Measurements from ENCODE around the gene ZBTB12. TPM values are rescaled to one million over a fixed set of nuclear protein-coding genes. Genes with fewer than 3 reads are reported as not detected.

Gene ZBTB12
- total and polyA plus RNA-seq, 9 of the 15 experiments (the other 6 are each of a cell fraction or from before 2014, with no cell fraction given), result 0.03 to 12.4 (median 5.8) TPM; not detected in 1

DNA sequence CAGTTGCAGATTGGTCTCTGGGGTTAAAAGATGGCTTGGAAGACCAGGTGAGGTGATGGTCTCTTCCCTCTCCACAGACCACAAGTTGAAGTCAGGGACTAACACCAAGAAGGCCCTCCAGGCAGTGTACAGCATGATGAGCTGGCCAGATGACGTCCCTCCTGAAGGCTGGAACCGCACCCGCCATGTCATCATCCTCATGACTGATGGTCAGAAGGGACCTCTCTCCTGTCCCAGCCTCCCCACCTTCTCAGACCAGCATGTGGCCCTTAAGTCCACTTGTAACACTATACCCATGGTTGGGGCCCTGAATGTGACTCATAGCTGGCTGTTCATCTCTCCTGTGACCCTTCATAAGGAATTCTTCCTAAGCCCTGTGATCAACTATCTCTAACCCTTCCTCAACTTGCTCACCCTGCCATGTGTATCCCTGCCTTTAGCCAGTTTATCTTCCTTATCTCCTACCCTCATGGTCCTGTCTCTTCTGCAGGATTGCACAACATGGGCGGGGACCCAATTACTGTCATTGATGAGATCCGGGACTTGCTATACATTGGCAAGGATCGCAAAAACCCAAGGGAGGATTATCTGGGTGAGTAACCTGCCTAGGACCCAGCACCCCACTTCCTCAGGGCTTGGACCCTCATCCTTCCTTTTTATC lies 47.0 kb upstream of the ZBTB12 start (continued):
- TF ChIP-seq CEBPG (CRISPR knock-in tag; IDR thresholded peaks at IDR 0.05), result peak; percentile 94
- TF ChIP-seq CEBPG (tag; conservative IDR thresholded peaks at IDR 0.05 in 1 of 2, IDR thresholded peaks at IDR 0.05 in 1 of 2), result peak; percentile 94 to 98
- TF ChIP-seq ZNF589 (CRISPR knock-in tag; IDR thresholded peaks at IDR 0.05; ENCODE audit: low read depth), result peak; percentile 81; the same call in 1 of the 2 replicates
- TF ChIP-seq E2F3 (CRISPR knock-in tag; IDR thresholded peaks at IDR 0.05), result no peak
- no peak for TF ChIP-seq ZHX1 (conservative IDR thresholded peaks at IDR 0.05; ENCODE audit: low read length)
- no peak for TF ChIP-seq NONO (IDR thresholded peaks at IDR 0.05; ENCODE audit: low read depth in 2 of 2, low read length in 1 of 2)
- TF ChIP-seq ZNF24 (IDR thresholded peaks at IDR 0.05), result no peak
- no peak for TF ChIP-seq MCM3 (IDR thresholded peaks at IDR 0.05)
- TF ChIP-seq MAFK (IDR thresholded peaks at IDR 0.05; ENCODE audit: low read length), result no peak
- TF ChIP-seq SRSF1 (IDR thresholded peaks at IDR 0.05; ENCODE audit: low read depth, low read length), result no peak
- peak; percentile 86 for TF ChIP-seq ARID1B (IDR thresholded peaks at IDR 0.05)
- no peak for TF ChIP-seq TCF7 (IDR thresholded peaks at IDR 0.05; ENCODE audit: borderline replicate concordance)
- TF ChIP-seq ZNF174 (CRISPR knock-in tag; IDR thresholded peaks at IDR 0.05), result no peak
- no peak for TF ChIP-seq ZNF3 (CRISPR knock-in tag; IDR thresholded peaks at IDR 0.05)
- TF ChIP-seq NRF1 (conservative IDR thresholded peaks at IDR 0.05 in 1 of 2, IDR thresholded peaks at IDR 0.05 in 1 of 2), result peak in 1 of 2 experiments; percentile 49; a peak in 1 of 4 replicates
- TF ChIP-seq GABPB1 (CRISPR knock-in tag; IDR thresholded peaks at IDR 0.05), result peak; percentile 75
- peak; percentile 5 for TF ChIP-seq HDAC3 (IDR thresholded peaks at IDR 0.05; ENCODE audit: borderline replicate concordance, partially characterized antibody)
- TF ChIP-seq RBM25 (IDR thresholded peaks at IDR 0.05; ENCODE audit: low read depth, low read length, severe bottlenecking), result no peak
- no peak for TF ChIP-seq LARP7 (IDR thresholded peaks at IDR 0.05)
- TF ChIP-seq, protein P1, sequence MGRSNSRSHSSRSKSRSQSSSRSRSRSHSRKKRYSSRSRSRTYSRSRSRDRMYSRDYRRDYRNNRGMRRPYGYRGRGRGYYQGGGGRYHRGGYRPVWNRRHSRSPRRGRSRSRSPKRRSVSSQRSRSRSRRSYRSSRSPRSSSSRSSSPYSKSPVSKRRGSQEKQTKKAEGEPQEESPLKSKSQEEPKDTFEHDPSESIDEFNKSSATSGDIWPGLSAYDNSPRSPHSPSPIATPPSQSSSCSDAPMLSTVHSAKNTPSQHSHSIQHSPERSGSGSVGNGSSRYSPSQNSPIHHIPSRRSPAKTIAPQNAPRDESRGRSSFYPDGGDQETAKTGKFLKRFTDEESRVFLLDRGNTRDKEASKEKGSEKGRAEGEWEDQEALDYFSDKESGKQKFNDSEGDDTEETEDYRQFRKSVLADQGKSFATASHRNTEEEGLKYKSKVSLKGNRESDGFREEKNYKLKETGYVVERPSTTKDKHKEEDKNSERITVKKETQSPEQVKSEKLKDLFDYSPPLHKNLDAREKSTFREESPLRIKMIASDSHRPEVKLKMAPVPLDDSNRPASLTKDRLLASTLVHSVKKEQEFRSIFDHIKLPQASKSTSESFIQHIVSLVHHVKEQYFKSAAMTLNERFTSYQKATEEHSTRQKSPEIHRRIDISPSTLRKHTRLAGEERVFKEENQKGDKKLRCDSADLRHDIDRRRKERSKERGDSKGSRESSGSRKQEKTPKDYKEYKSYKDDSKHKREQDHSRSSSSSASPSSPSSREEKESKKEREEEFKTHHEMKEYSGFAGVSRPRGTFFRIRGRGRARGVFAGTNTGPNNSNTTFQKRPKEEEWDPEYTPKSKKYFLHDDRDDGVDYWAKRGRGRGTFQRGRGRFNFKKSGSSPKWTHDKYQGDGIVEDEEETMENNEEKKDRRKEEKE (IDR thresholded peaks at IDR 0.05; ENCODE audit: borderline replicate concordance in 1 of 2, control insufficient read depth in 1 of 2, low read depth in 2 of 2, low read length in 1 of 2), result no peak
- no peak for TF ChIP-seq MED1 (CRISPR knock-in tag; IDR thresholded peaks at IDR 0.05; ENCODE audit: borderline replicate concordance)
- no peak for TF ChIP-seq ESRRB (CRISPR knock-in tag; IDR thresholded peaks at IDR 0.05; ENCODE audit: borderline replicate concordance)
- no peak for TF ChIP-seq ZFP36 (IDR thresholded peaks at IDR 0.05; ENCODE audit: low read depth, low read length, partially characterized antibody)
- peak; percentile 81; the same call in 1 of the 2 replicates for TF ChIP-seq KLF1 (tag; IDR thresholded peaks at IDR 0.05)
- no peak for TF ChIP-seq ZNF444 (CRISPR knock-in tag; IDR thresholded peaks at IDR 0.05)
